ENCODE measurements around the gene SEC14L2. TPM values are rescaled to one million over a fixed set of nuclear protein-coding genes. Genes with fewer than 3 reads are reported as not detected.

The SEC14L2 gene
- total RNA-seq, 1 experiment from 2014 or later = 3.9 TPM

GRCh38 chr22:30416403-30416802 lies 19.6 kb downstream of the SEC14L2 start:
- Mint-ChIP-seq H3K27ac (no peak overlapping the region), H3K4me3 (no peak overlapping the region), H3K36me3 (peaks cover 49% of the 10 kb centered on the region), H3K9me3 (no peaks in the 10 kb centered on the region), H3K4me1 (peaks cover under 1% of the 10 kb centered on the region; the same call in 1 of the 2 replicates), H3K27me3 (ENCODE audit: low read depth) (no peaks in the 10 kb centered on the region)
- ChIA-PET POLR2A (no interaction called here), CTCF (no interaction called here)
- no peak for TF ChIP-seq TEAD1 (CRISPR knock-in tag; IDR thresholded peaks at IDR 0.05)
- TF ChIP-seq, protein P1, sequence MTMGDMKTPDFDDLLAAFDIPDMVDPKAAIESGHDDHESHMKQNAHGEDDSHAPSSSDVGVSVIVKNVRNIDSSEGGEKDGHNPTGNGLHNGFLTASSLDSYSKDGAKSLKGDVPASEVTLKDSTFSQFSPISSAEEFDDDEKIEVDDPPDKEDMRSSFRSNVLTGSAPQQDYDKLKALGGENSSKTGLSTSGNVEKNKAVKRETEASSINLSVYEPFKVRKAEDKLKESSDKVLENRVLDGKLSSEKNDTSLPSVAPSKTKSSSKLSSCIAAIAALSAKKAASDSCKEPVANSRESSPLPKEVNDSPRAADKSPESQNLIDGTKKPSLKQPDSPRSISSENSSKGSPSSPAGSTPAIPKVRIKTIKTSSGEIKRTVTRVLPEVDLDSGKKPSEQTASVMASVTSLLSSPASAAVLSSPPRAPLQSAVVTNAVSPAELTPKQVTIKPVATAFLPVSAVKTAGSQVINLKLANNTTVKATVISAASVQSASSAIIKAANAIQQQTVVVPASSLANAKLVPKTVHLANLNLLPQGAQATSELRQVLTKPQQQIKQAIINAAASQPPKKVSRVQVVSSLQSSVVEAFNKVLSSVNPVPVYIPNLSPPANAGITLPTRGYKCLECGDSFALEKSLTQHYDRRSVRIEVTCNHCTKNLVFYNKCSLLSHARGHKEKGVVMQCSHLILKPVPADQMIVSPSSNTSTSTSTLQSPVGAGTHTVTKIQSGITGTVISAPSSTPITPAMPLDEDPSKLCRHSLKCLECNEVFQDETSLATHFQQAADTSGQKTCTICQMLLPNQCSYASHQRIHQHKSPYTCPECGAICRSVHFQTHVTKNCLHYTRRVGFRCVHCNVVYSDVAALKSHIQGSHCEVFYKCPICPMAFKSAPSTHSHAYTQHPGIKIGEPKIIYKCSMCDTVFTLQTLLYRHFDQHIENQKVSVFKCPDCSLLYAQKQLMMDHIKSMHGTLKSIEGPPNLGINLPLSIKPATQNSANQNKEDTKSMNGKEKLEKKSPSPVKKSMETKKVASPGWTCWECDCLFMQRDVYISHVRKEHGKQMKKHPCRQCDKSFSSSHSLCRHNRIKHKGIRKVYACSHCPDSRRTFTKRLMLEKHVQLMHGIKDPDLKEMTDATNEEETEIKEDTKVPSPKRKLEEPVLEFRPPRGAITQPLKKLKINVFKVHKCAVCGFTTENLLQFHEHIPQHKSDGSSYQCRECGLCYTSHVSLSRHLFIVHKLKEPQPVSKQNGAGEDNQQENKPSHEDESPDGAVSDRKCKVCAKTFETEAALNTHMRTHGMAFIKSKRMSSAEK (CRISPR knock-in tag; IDR thresholded peaks at IDR 0.05; ENCODE audit: borderline replicate concordance) = no peak
- TF ChIP-seq ETV6 (CRISPR knock-in tag; IDR thresholded peaks at IDR 0.05) = no peak
- TF ChIP-seq PRDM15 (CRISPR knock-in tag; IDR thresholded peaks at IDR 0.05) = no peak
- TF ChIP-seq NFE2L1 (CRISPR knock-in tag; IDR thresholded peaks at IDR 0.05) = no peak
- no peak for TF ChIP-seq ZNF317 (CRISPR knock-in tag; IDR thresholded peaks at IDR 0.05; ENCODE audit: borderline replicate concordance, low read depth)
- ATAC-seq (no peak), DNase-seq (ENCODE audit: low spot score) (no peak)

GRCh38 chr22:30416837-30417236 lies 20.0 kb downstream of the SEC14L2 start:
- DNase-seq (ENCODE audit: low spot score) (no peak), ATAC-seq (no peak)
- Mint-ChIP-seq H3K36me3 (peaks cover 53% of the 10 kb centered on the region), H3K27me3 (ENCODE audit: low read depth) (no peaks in the 10 kb centered on the region), H3K27ac (no peak overlapping the region), H3K4me1 (peaks cover 5% of the 10 kb centered on the region), H3K9me3 (no peaks in the 10 kb centered on the region), H3K4me3 (no peak overlapping the region)
- TF ChIP-seq GTF2I (CRISPR knock-in tag; conservative IDR thresholded peaks at IDR 0.05) = no peak
- TF ChIP-seq E2F1 (CRISPR knock-in tag; IDR thresholded peaks at IDR 0.05) = no peak
- no peak for TF ChIP-seq ERG (CRISPR knock-in tag; IDR thresholded peaks at IDR 0.05)
- TF ChIP-seq, protein P2, sequence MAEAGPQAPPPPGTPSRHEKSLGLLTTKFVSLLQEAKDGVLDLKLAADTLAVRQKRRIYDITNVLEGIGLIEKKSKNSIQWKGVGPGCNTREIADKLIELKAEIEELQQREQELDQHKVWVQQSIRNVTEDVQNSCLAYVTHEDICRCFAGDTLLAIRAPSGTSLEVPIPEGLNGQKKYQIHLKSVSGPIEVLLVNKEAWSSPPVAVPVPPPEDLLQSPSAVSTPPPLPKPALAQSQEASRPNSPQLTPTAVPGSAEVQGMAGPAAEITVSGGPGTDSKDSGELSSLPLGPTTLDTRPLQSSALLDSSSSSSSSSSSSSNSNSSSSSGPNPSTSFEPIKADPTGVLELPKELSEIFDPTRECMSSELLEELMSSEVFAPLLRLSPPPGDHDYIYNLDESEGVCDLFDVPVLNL (CRISPR knock-in tag; IDR thresholded peaks at IDR 0.05; ENCODE audit: borderline replicate concordance, low read depth) = no peak
- TF ChIP-seq ZNF219 (CRISPR knock-in tag; IDR thresholded peaks at IDR 0.05; ENCODE audit: borderline replicate concordance) = no peak
- no peak for TF ChIP-seq SP1 (CRISPR knock-in tag; conservative IDR thresholded peaks at IDR 0.05)
- no peak for TF ChIP-seq ETV6 (CRISPR knock-in tag; IDR thresholded peaks at IDR 0.05)
- TF ChIP-seq, protein P3, sequence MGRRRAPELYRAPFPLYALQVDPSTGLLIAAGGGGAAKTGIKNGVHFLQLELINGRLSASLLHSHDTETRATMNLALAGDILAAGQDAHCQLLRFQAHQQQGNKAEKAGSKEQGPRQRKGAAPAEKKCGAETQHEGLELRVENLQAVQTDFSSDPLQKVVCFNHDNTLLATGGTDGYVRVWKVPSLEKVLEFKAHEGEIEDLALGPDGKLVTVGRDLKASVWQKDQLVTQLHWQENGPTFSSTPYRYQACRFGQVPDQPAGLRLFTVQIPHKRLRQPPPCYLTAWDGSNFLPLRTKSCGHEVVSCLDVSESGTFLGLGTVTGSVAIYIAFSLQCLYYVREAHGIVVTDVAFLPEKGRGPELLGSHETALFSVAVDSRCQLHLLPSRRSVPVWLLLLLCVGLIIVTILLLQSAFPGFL (CRISPR knock-in tag; IDR thresholded peaks at IDR 0.05; ENCODE audit: borderline replicate concordance) = no peak
- TF ChIP-seq ATF2 (CRISPR knock-in tag; IDR thresholded peaks at IDR 0.05; ENCODE audit: borderline replicate concordance, low read depth) = no peak
- no peak for TF ChIP-seq NR1H2 (CRISPR knock-in tag; IDR thresholded peaks at IDR 0.05)
- no peak for TF ChIP-seq PRRX2 (CRISPR knock-in tag; IDR thresholded peaks at IDR 0.05)
- ChIA-PET CTCF (interaction anchor here (0.9 kb wide), 1 partner anchor 30 kb away, joined by 3 read pairs; the partner anchor contains the start of gene RNF215), POLR2A (no interaction called here)
